ENCODE measurements around the gene LDLRAD4.

Gene LDLRAD4

GRCh38 chr18:13357289-13357688, 138.7 kb downstream of the LDLRAD4 start:
- no peak for DNase-seq

GRCh38 chr18:13359210-13359609, 140.7 kb downstream of the LDLRAD4 start:
- no peak for DNase-seq

GRCh38 chr18:13361431-13361830, 142.9 kb downstream of the LDLRAD4 start:
- no peak for DNase-seq

GRCh38 chr18:13362051-13362450, 143.5 kb downstream of the LDLRAD4 start:
- DNase-seq = no peak

- DNase-seq = no peak
These were observed 144.0 kb downstream of the LDLRAD4 start for GRCh38 chr18:13362607-13363006.

- DNase-seq = no peak
These were observed 144.8 kb downstream of the LDLRAD4 start for GRCh38 chr18:13363359-13363758.

GRCh38 chr18:13364721-13365205, 146.2 kb downstream of the LDLRAD4 start:
- DNase-seq = no peak

GRCh38 chr18:13366131-13366530, 147.6 kb downstream of the LDLRAD4 start:
- no peak for DNase-seq

GRCh38 chr18:13366541-13366940, 148.0 kb downstream of the LDLRAD4 start:
- no peak for DNase-seq

- no peak for DNase-seq
These were observed 148.7 kb downstream of the LDLRAD4 start for GRCh38 chr18:13366962-13367892.

GRCh38 chr18:13368080-13368813, 149.7 kb downstream of the LDLRAD4 start:
- no peak for DNase-seq

GRCh38 chr18:13369353-13369752, 150.8 kb downstream of the LDLRAD4 start:
- DNase-seq = no peak

GRCh38 chr18:13369756-13370510, 151.4 kb downstream of the LDLRAD4 start:
- no peak for DNase-seq

GRCh38 chr18:13370995-13371625, 152.6 kb downstream of the LDLRAD4 start:
- DNase-seq = no peak

GRCh38 chr18:13371689-13372418, 153.3 kb downstream of the LDLRAD4 start:
- DNase-seq = no peak

- no peak for DNase-seq
These were observed 154.0 kb downstream of the LDLRAD4 start for GRCh38 chr18:13372531-13372951.

- no peak for DNase-seq
These were observed 155.5 kb downstream of the LDLRAD4 start for GRCh38 chr18:13374096-13374467.

- DNase-seq = no peak
These were observed 156.1 kb downstream of the LDLRAD4 start for GRCh38 chr18:13374468-13375301.

- peak; percentile 68 for DNase-seq
These were observed 157.0 kb downstream of the LDLRAD4 start for GRCh38 chr18:13375302-13376255.
